CD4-positive, alpha-beta T cell (primary cell): ENCODE measurements around the gene ARMH4. TPM values are rescaled to one million over a fixed set of nuclear protein-coding genes. Genes with fewer than 3 reads are reported as not detected.

Experiments
- ATAC-seq: fragments of 200-7000 bp; cut with Tn5 transposase; one replicate; pipeline ENCODE4 v1.10.0; 2022; ENCODE audit warnings: mild to moderate bottlenecking; ENCODE audit not compliant: poor library complexity
- CTCF ChIA-PET: fragments of 350-600 bp; sonication (Branson Sonifier 250); formaldehyde crosslinking; loops from one replicate; lab custom pipeline; 2021; ENCODE audit warnings: antibody characterized with exemption, inconsistent platforms; lab: Charles Lee
- POLR2A ChIA-PET: fragments of 350-600 bp; sonication (Branson Sonifier 250); formaldehyde crosslinking; loops from one replicate; lab custom pipeline; 2021; ENCODE audit warnings: antibody characterized with exemption, inconsistent platforms; lab: Charles Lee
- DNase-seq, 14 experiments: peaks; one replicate each; pipeline ENCODE4 v3.0.0-alpha.2; 2013 to 2020; ENCODE audit warnings: mixed read lengths in 2 of 14
- H3K27ac ChIP-seq, 2 donors: one replicate each; pipeline versions ENCODE4 v1.5.1 to v1.7.0; 2013; ENCODE audit warnings: low read length in 2 of 2, low read depth in 1 of 2, mild to moderate bottlenecking in 1 of 2
- H3K27me3 ChIP-seq, 2 experiments: 1 replicate in 1 of 2; 2 replicates in 1 of 2; pipeline versions ENCODE4 v1.6.1 to v1.7.0; 2013; ENCODE audit warnings: low read length in 2 of 2, control low read depth in 1 of 2, mild to moderate bottlenecking in 1 of 2, moderate library complexity in 1 of 2; ENCODE audit not compliant: insufficient read depth in 2 of 2, control insufficient read depth in 1 of 2
- H3K36me3 ChIP-seq: one replicate; pipeline ENCODE4 v1.6.1; 2013; ENCODE audit warnings: low read length, control low read depth; ENCODE audit not compliant: insufficient read depth
- H3K4me1 ChIP-seq: one replicate; pipeline ENCODE4 v1.6.1; 2013; ENCODE audit warnings: low read length, control low read depth; ENCODE audit not compliant: insufficient read depth
- H3K4me3 ChIP-seq: one replicate; pipeline ENCODE4 v1.5.1; 2013; ENCODE audit warnings: mild to moderate bottlenecking, low read length, moderate library complexity
- H3K9me3 ChIP-seq, 2 experiments: 1 replicate in 1 of 2; 2 replicates in 1 of 2; pipeline versions ENCODE4 v1.6.1 to v1.7.0; 2013; ENCODE audit warnings: low read length in 2 of 2, mild to moderate bottlenecking in 2 of 2, control low read depth in 1 of 2, moderate library complexity in 1 of 2; ENCODE audit not compliant: control insufficient read depth in 1 of 2, insufficient read depth in 1 of 2
- H3K27ac Mint-ChIP-seq: one replicate; pipeline ENCODE4 v1.8.0; 2020; ENCODE audit warnings: mixed read lengths
- H3K27me3 Mint-ChIP-seq: one replicate; pipeline ENCODE4 v1.8.0; 2021; ENCODE audit warnings: mixed read lengths
- H3K36me3 Mint-ChIP-seq: one replicate; pipeline ENCODE4 v1.8.0; 2021; ENCODE audit warnings: low read depth, mixed read lengths
- H3K4me1 Mint-ChIP-seq: one replicate; pipeline ENCODE4 v1.8.0; 2021; ENCODE audit warnings: low read depth, mixed read lengths
- H3K4me3 Mint-ChIP-seq: one replicate; pipeline ENCODE4 v1.8.0; 2020; ENCODE audit warnings: mild to moderate bottlenecking, mixed read lengths
- H3K9me3 Mint-ChIP-seq: one replicate; pipeline ENCODE4 v1.8.0; 2020; ENCODE audit warnings: mixed read lengths
- CTCF ChIP-seq: fragments of 200-600 bp; IDR thresholded peaks from one replicate; pipeline ENCODE4 v1.8.0; 2022; ENCODE audit warnings: antibody characterized with exemption, mild to moderate bottlenecking
- intact Hi-C, 2 experiments: fragments of 100-400 bp; cut with DNase I in 1 of 2; cut with micrococcal nuclease in 1 of 2; formaldehyde crosslinking; loops; one replicate each; pipeline versions ENCODE4 v1.15.1 to v1.9.0; 2023 to 2025; cut with DNase I, micrococcal nuclease
- total RNA-seq, 174 experiments: library from RNA in 2 of 174; stranded (reverse) in 2 of 174; gene quantifications; one replicate each; pipeline ENCODE4 v1.2.3 and lab custom pipeline; 2021 to 2026

The ARMH4 gene
- total RNA-seq, 2 experiments from 2014 or later = not detected

DNA sequence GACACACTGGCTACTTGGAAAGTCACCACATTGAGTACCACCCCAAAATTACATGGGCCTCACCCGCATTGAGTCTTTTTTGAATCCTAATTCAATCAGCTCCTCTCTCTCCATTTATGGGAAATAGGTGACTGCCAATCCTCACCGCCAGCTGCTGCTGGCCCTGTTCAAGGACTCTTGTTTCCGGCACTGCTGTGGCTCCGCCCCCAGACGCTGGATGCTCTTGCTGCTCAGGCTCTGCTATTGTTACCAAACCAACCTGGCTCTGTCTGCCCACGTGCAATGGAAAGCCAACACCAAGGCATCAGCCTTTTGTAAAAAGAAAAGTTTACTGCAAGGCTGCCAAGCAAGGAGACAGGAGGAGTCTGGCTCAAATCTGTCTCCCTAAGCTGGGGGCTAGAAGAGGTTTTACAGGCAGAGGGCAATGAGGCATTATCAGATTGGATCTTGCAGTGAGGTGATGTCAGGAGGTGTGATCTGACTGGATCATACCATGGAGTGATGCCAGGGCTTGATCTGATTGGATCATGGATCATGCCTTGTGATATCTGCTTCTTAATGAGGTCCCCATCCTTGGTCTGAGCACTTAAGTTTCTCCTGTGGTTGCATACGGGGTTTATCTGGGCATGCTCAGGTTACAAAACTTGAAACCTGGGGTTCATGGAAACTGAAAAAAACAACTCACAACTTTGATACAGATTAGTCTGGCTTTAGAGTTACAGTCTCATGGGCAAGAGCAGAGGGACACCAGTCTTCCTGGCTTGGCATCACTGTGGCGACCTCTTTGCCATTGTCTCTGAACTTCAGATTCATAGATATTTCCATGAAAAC is 169.0 kb downstream of the ARMH4 start:
- no peak for ATAC-seq
- H3K9me3 Mint-ChIP-seq = no peaks in the 10 kb centered on the region

DNA sequence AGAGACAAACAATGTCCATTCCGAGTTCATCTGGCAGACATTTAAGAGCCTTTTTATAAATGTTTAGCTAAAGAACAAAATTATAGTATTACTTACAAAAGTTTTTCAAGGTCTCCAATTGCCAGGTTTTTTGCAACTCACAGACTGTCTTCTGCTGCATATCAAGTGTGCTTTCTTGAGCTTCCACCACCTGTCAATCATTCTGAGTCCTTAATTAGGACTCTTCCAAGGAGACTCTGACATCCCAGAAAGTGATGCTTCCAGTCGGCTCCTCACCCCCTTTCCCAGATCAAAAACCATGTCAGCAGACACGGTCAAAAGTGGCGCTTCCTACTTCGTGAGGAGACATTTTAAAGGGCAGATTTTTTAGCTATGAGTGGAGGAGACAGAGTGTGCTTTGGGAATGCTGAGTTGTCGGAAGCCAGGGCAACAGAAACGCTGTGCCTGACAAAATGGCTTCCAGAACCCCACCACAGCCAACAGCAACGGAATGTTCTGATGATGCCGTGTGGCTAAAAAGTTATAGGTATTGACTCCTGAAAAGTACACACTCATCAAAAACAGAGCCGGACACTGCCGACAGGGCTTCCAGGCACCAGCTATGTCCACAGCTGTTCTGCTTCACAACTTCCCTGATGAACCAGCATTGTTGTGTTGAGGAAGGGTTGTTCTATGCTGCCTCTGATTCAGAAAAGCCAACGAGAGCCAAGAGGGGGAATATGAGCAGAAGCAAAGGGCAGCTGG is 170.0 kb downstream of the ARMH4 start:
- Histone ChIP-seq H3K4me3 (no peak overlapping the region), H3K36me3 (no peaks in the 10 kb centered on the region), H3K27ac (no peak overlapping the region), H3K4me1 (no peaks in the 10 kb centered on the region), H3K9me3 (no peaks in the 10 kb centered on the region), H3K27me3 (peaks cover 0 to 2% of the 10 kb centered on the region in 2 experiments)
- Mint-ChIP-seq H3K36me3 (no peaks in the 10 kb centered on the region), H3K9me3 (no peaks in the 10 kb centered on the region), H3K27ac (no peak overlapping the region), H3K4me3 (no peak overlapping the region), H3K27me3 (peaks cover 26% of the 10 kb centered on the region), H3K4me1 (no peaks in the 10 kb centered on the region)
- intact Hi-C loops = no loop called here
- TF ChIP-seq CTCF = no peak
- DNase-seq (no peak), ATAC-seq (no peak)
- ChIA-PET CTCF (no interaction called here), POLR2A (no interaction called here)

More for the DNA sequence above, 169.0 kb downstream of the ARMH4 start:
- intact Hi-C loops = no loop called here
- no peaks in the 10 kb centered on the region for H3K4me1 ChIP-seq
- TF ChIP-seq CTCF = no peak
- no peak for DNase-seq
- no peaks in the 10 kb centered on the region for H3K27me3 ChIP-seq
- Mint-ChIP-seq H3K36me3 (no peaks in the 10 kb centered on the region), H3K27ac (no peak overlapping the region), H3K27me3 (peaks cover 25% of the 10 kb centered on the region), H3K4me3 (no peak overlapping the region), H3K4me1 (no peaks in the 10 kb centered on the region)
- H3K27ac ChIP-seq = no peak overlapping the region
- no peak overlapping the region for H3K4me3 ChIP-seq
- POLR2A ChIA-PET = no interaction called here
- no peaks in the 10 kb centered on the region for H3K9me3 ChIP-seq
- no peaks in the 10 kb centered on the region for H3K36me3 ChIP-seq
- CTCF ChIA-PET = no interaction called here

- H3K4me1 Mint-ChIP-seq = no peaks in the 10 kb centered on the region
- peaks cover 27% of the 10 kb centered on the region for H3K27me3 Mint-ChIP-seq
- Histone ChIP-seq H3K4me3 (no peak overlapping the region), H3K9me3 (no peaks in the 10 kb centered on the region), H3K36me3 (no peaks in the 10 kb centered on the region), H3K27me3 (peaks cover 0 to 2% of the 10 kb centered on the region in 2 experiments), H3K4me1 (no peaks in the 10 kb centered on the region), H3K27ac (no peak overlapping the region)
- intact Hi-C loops = no loop called here
- no peaks in the 10 kb centered on the region for H3K36me3 Mint-ChIP-seq
- no peak for TF ChIP-seq CTCF
- POLR2A ChIA-PET = no interaction called here
- no peak overlapping the region for H3K4me3 Mint-ChIP-seq
- ATAC-seq (no peak), DNase-seq (no peak)
- no peak overlapping the region for H3K27ac Mint-ChIP-seq
- H3K9me3 Mint-ChIP-seq = no peaks in the 10 kb centered on the region
- CTCF ChIA-PET = no interaction called here
These were observed 172.5 kb downstream of the ARMH4 start for GRCh38 chr14:57979376-57980048.
